ENCODE data around the gene OR10G7.

- TF ChIP-seq CTCF (IDR thresholded peaks at IDR 0.05) (no peak), POLR2AphosphoS5 (IDR thresholded peaks at IDR 0.05; ENCODE audit: low read depth, low read length) (no peak), SIN3A (IDR thresholded peaks at IDR 0.05; ENCODE audit: borderline replicate concordance, insufficient read depth, low read depth, low read length) (no peak)
These were observed 31.0 kb upstream of the OR10G7 start for GRCh38 chr11:124072147-124072546.

Data from Panc1 (cell line).